H1 (cell line): Measurements from ENCODE around the gene APP. TPM values are rescaled to one million over a fixed set of nuclear protein-coding genes. Genes with fewer than 3 reads are reported as not detected.

Experiments
- CHD1 ChIP-seq: IDR thresholded peaks from 2 replicates; pipeline ENCODE4 v1.6.1; 2012; ENCODE audit warnings: low read depth, low read length, improper control_type of control experiment
- TEAD4 ChIP-seq: IDR thresholded peaks from 2 replicates; pipeline ENCODE4 v1.6.1; 2012; ENCODE audit warnings: low read depth, low read length, inconsistent platforms, mixed read lengths
- polyA plus RNA-seq, 7 experiments: library from polyadenylated mRNA; depleted of rRNA in 3 of 7; stranded (reverse) in 5 of 7; unstranded in 2 of 7; fragments of >200 nt in 5 of 7; fragments of 200-250 nt in 2 of 7; gene quantifications; 1 replicate in 5 of 7; 2 replicates in 1 of 7; 4 replicates in 1 of 7; pipeline versions ENCODE4 v1.2.1 to v1.2.3, GENCODE V29; 2011 to 2013; ENCODE audit warnings: missing spikeins in 2 of 7, mixed read lengths in 2 of 7
- total RNA-seq: library from RNA; stranded (reverse); fragmentation: NEBNext Ultra II Directional; extraction: Animal tissue kit (Norgen Biotek cat#: 25700); gene quantifications from 2 replicates; pipeline ENCODE4 v1.2.1, GENCODE V29; 2021

The APP gene
- total and polyA plus RNA-seq, 2 of the 8 experiments (the other 6 are each of a cell fraction or from before 2014, with no cell fraction given) = 375 to 551 TPM

DNA sequence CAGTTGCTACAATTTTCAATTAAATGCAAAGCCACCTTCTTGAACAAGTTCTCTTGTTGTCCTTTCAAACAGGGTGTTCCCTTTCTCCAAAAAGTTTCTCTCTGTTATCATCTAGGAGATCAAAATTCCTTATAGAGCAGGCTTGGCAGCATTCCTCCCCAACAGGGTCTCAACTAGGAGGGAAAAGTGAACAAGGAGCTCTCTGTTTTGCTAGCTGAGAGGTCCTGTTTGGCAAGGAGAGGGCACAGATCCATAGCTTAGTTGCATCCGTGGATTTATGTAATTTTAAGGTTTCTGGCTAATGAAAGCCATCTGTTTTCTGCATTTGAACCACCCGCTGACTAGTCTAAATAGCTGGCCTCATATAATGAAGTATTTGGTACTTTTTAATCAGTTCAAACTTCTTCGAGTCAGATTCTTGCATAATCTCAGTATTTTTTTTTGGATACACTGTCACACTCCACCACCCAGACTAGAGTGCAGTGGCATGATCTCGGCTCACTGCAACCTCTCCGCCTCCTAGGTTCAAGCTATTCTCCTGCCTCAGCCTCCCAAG is 54.0 kb downstream of the APP start (continued):
- TF ChIP-seq CHD1 (no peak), TEAD4 (peak; percentile 55; the same call in 1 of the 2 replicates)
